HFF-Myc (cell line): ENCODE data around the gene CDCP1.
"Not testable (repeated sequence)": the region's sequence is repeated elsewhere in the genome, so short reads cannot be mapped to it uniquely, and the experiment has no call there.

Source experiments
- DNase-seq: peaks from one replicate; pipeline ENCODE4 v3.0.0-alpha.2; 2011; ENCODE audit warnings: low read depth; ENCODE audit errors: extremely low read depth
- H3K4me3 ChIP-seq: replicated peaks from 2 replicates; pipeline ENCODE4 v1.5.1; 2011; ENCODE audit warnings: low read depth, mild to moderate bottlenecking, control low read depth, low read length
- TF ChIP-seq, protein P1 (sequence below): IDR thresholded peaks from 2 replicates; pipeline ENCODE4 v1.5.1; 2012; ENCODE audit warnings: mild to moderate bottlenecking, low read depth, low read length, control low read depth; ENCODE audit errors: missing control alignments

CDCP1 gene

GRCh38 chr3:45059132-45059531 lies 87.0 kb downstream of the CDCP1 start:
- H3K4me3 ChIP-seq = no peak overlapping the region
- no peak for DNase-seq
- TF ChIP-seq, protein P1, sequence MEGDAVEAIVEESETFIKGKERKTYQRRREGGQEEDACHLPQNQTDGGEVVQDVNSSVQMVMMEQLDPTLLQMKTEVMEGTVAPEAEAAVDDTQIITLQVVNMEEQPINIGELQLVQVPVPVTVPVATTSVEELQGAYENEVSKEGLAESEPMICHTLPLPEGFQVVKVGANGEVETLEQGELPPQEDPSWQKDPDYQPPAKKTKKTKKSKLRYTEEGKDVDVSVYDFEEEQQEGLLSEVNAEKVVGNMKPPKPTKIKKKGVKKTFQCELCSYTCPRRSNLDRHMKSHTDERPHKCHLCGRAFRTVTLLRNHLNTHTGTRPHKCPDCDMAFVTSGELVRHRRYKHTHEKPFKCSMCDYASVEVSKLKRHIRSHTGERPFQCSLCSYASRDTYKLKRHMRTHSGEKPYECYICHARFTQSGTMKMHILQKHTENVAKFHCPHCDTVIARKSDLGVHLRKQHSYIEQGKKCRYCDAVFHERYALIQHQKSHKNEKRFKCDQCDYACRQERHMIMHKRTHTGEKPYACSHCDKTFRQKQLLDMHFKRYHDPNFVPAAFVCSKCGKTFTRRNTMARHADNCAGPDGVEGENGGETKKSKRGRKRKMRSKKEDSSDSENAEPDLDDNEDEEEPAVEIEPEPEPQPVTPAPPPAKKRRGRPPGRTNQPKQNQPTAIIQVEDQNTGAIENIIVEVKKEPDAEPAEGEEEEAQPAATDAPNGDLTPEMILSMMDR = no peak

- TF ChIP-seq, protein P1 = no peak
- DNase-seq = no peak
- no peak overlapping the region for H3K4me3 ChIP-seq
Measured at GRCh38 chr3:45057557-45057956, 88.6 kb downstream of the CDCP1 start.

- TF ChIP-seq, protein P1 = no peak
- no peak for DNase-seq
- H3K4me3 ChIP-seq = no peak overlapping the region
Measured at GRCh38 chr3:45056608-45057301, 89.4 kb downstream of the CDCP1 start.

GRCh38 chr3:45055411-45056143 lies 90.6 kb downstream of the CDCP1 start:
- peak overlapping the region; percentile 9; the same call in 1 of the 2 replicates for H3K4me3 ChIP-seq
- TF ChIP-seq, protein P1 = peak; percentile 12
- peak; percentile 74 for DNase-seq

DNA sequence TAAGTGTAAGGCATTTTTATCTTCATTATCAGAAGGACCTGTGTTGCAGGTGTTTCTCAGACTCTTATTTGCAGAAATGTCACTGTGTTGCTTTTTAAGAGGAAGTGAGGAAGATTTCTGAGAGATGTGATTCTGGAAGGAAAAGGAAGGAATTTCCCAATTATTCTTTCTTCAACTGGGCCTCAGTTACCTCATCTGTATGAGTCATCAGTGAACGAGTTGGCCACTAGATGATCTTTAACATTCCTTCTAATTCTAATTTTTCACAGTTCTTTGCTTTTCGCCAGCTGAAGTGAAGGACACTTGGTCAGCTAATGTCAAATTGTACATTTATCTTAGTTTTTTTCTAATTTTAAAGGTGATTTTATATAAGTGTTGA lies 91.2 kb downstream of the CDCP1 start:
- DNase-seq = peak; percentile 61
- TF ChIP-seq, protein P1 = no peak
- H3K4me3 ChIP-seq = no peak overlapping the region

DNA sequence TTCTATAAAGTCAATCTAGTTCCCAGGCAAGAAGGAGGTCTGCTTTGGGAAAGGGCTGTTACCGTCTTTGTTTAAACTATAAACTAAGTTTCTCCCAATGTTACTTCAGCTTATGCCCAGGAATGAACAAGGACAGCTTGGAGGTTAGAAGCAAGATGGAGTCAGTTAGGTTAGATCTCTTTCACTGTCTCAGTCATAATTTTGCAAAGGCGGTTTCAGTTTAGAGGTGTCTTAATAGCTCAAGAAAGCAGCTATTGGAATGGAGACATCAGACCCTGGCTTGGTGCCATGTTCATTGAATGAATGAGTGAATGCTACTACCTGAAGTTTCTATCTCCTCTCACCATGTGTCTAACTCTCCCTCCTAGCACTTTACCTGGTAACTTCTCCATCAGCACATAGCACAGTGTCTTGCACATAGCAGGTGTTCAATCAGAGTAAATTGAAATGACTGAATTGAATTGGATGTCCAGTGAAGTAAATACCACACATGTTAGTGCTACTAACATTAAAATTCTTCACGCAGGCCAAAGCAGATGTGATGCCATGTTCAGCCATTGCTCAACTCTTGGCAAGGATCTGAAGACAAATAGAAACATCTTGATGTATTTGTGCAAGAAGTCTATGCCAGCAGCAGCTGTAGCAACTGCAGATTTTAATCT lies 91.9 kb downstream of the CDCP1 start:
- peak; percentile 67 for DNase-seq
- TF ChIP-seq, protein P1 = no peak

GRCh38 chr3:45053805-45054195 lies 92.4 kb downstream of the CDCP1 start:
- H3K4me3 ChIP-seq, DNase-seq: not testable (repeated sequence)

More for the DNA sequence above, 91.9 kb downstream of the CDCP1 start:
- no peak overlapping the region for H3K4me3 ChIP-seq
